Ascending aorta (tissue), 2 donors: ENCODE measurements around the gene NUP188. TPM values are rescaled to one million over a fixed set of nuclear protein-coding genes. Genes with fewer than 3 reads are reported as not detected.

Source experiments
- DNase-seq, 2 donors: peaks; one replicate each; pipeline ENCODE4 v3.0.0-alpha.2; 2019; ENCODE audit warnings: low spot score in 2 of 2
- H3K27ac ChIP-seq, 2 donors: fragments of 200-600 bp; sonication (generic); one replicate each; pipeline ENCODE4 v1.5.1; 2016 to 2017; ENCODE audit warnings: mild to moderate bottlenecking in 1 of 2
- H3K27me3 ChIP-seq: fragments of 200-600 bp; sonication (generic); one replicate; pipeline ENCODE4 v1.5.1; 2017
- H3K36me3 ChIP-seq, 2 donors: fragments of 200-600 bp; sonication (generic); one replicate each; pipeline ENCODE4 v1.5.1; 2016
- H3K4me1 ChIP-seq, 2 donors: fragments of 200-600 bp; sonication (generic); one replicate each; pipeline ENCODE4 v1.5.1; 2016 to 2017; ENCODE audit warnings: mild to moderate bottlenecking in 1 of 2
- H3K4me3 ChIP-seq, 2 donors: fragments of 200-600 bp; sonication (generic); one replicate each; pipeline ENCODE4 v1.5.1; 2016 to 2017; ENCODE audit warnings: mild to moderate bottlenecking in 1 of 2
- H3K9me3 ChIP-seq, 2 donors: fragments of 200-600 bp; sonication (generic); one replicate each; pipeline ENCODE4 v1.5.1; 2016
- intact Hi-C: fragments of 100-400 bp; cut with DNase I; formaldehyde crosslinking; loops from one replicate; pipeline ENCODE4 v1.15.1; 2023
- total RNA-seq: library from RNA; depleted of rRNA; stranded (reverse); fragments of >200 nt; gene quantifications from one replicate; pipeline ENCODE4 v1.1.0, GENCODE V29; 2016
- TF ChIP-seq, protein P1 (sequence below), 3 experiments: fragments of 200-600 bp in 2 of 3; fragments of 450-650 bp in 1 of 3; sonication (generic) in 2 of 3; IDR thresholded peaks; one replicate each; pipeline ENCODE4 v1.5.1; 2016 to 2019; ENCODE audit warnings: antibody characterized with exemption in 3 of 3, mild to moderate bottlenecking in 1 of 3, moderate library complexity in 1 of 3

The NUP188 gene
- total RNA-seq, 1 donor from 2014 or later, result 45.0 TPM

- H3K27me3 ChIP-seq, result no peaks in the 10 kb centered on the region
- no peak for DNase-seq
- H3K27ac ChIP-seq, result peak overlapping the region; percentile 82 to 84
- H3K9me3 ChIP-seq, result no peaks in the 10 kb centered on the region
- intact Hi-C loops, result loop anchor here (5.0 kb wide), 3 partner anchors 34 to 164 kb away; partner anchors contain the start of genes DOLK and NUP188
- peak overlapping the region; percentile 80 to 84 for H3K4me3 ChIP-seq
- H3K4me1 ChIP-seq, result peaks cover 17 to 33% of the 10 kb centered on the region in 2 donors
- H3K36me3 ChIP-seq, result no peaks in the 10 kb centered on the region
- TF ChIP-seq, protein P1, sequence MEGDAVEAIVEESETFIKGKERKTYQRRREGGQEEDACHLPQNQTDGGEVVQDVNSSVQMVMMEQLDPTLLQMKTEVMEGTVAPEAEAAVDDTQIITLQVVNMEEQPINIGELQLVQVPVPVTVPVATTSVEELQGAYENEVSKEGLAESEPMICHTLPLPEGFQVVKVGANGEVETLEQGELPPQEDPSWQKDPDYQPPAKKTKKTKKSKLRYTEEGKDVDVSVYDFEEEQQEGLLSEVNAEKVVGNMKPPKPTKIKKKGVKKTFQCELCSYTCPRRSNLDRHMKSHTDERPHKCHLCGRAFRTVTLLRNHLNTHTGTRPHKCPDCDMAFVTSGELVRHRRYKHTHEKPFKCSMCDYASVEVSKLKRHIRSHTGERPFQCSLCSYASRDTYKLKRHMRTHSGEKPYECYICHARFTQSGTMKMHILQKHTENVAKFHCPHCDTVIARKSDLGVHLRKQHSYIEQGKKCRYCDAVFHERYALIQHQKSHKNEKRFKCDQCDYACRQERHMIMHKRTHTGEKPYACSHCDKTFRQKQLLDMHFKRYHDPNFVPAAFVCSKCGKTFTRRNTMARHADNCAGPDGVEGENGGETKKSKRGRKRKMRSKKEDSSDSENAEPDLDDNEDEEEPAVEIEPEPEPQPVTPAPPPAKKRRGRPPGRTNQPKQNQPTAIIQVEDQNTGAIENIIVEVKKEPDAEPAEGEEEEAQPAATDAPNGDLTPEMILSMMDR (IDR thresholded peaks at IDR 0.05), result no peak
Measured at GRCh38 chr9:129026442-129027223, 79.1 kb downstream of the NUP188 start.

GRCh38 chr9:129027224-129027684, 79.8 kb downstream of the NUP188 start:
- Histone ChIP-seq H3K4me1 (peaks cover 17 to 33% of the 10 kb centered on the region in 2 donors), H3K4me3 (peak overlapping the region; percentile 80 to 84), H3K36me3 (no peaks in the 10 kb centered on the region), H3K27me3 (no peaks in the 10 kb centered on the region), H3K9me3 (no peaks in the 10 kb centered on the region), H3K27ac (peak overlapping the region; percentile 82 to 84)
- intact Hi-C loops, result loop anchor here (5.0 kb wide), 3 partner anchors 35 to 165 kb away; partner anchors contain the start of genes DOLK and NUP188
- no peak for DNase-seq
- TF ChIP-seq, protein P1 (IDR thresholded peaks at IDR 0.05), result no peak

DNA sequence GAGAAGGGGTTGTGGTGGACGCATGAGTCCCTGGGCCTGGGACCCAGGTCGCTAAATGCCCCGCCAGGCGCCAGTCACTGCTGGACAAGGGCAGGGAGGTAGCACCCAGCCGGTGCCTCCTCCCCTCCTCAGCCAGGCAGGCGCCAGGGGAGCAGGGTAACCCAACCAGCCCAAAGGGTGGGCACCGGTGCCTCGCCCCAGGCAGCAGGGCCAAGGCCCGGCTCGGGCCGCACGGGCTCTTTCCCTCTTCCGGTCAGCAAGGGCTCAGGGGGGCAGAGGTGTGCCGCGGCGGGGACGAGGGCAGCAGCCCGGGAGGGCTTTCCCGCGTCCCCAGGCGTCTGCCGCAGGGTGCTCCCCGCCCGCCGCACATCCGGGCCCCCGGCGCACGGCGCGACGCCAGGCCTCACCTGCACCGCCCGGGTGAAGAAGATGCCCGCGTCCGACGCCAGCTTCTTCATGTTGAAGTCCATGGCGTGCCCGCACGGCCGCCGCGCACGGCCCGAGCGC, 80.2 kb downstream of the NUP188 start:
- Histone ChIP-seq H3K9me3 (no peaks in the 10 kb centered on the region), H3K27me3 (no peaks in the 10 kb centered on the region), H3K27ac (peak overlapping the region; percentile 82 to 84), H3K4me1 (peaks cover 17 to 28% of the 10 kb centered on the region in 2 donors), H3K36me3 (no peaks in the 10 kb centered on the region), H3K4me3 (peak overlapping the region; percentile 80 to 84)
- DNase-seq, result peak in 1 of 2 donors; percentile 74
- intact Hi-C loops, result loop anchor here (1.0 to 5.0 kb wide), 5 partner anchors 9 to 165 kb away; partner anchors contain the start of genes DOLK, MIGA2 and NUP188
- TF ChIP-seq, protein P1 (IDR thresholded peaks at IDR 0.05), result no peak

- intact Hi-C loops, result loop anchor here (1.0 to 5.0 kb wide), 5 partner anchors 8 to 166 kb away; partner anchors contain the start of genes DOLK, MIGA2 and NUP188
Measured at GRCh38 chr9:129028192-129028966, 80.9 kb downstream of the NUP188 start, which contains the start of gene SH3GLB2. SH3GLB2 (minus strand) TSS chr9:129028331; CDS start chr9:129028154, 177 bp downstream.

More at GRCh38 chr9:129028192-129028966, 80.9 kb downstream of the NUP188 start, which contains the start of gene SH3GLB2:
- Histone ChIP-seq H3K36me3 (no peaks in the 10 kb centered on the region), H3K4me1 (peaks cover 14 to 24% of the 10 kb centered on the region in 2 donors), H3K27ac (peak within 1 kb of the TSS; percentile 82 to 84), H3K9me3 (no peaks in the 10 kb centered on the region), H3K27me3 (no peaks in the 10 kb centered on the region), H3K4me3 (peak within 1 kb of the TSS; percentile 80 to 84)
- TF ChIP-seq, protein P1 (IDR thresholded peaks at IDR 0.05), result peak; percentile 84 to 95 (median 90)
- peak; percentile 74 to 94 for DNase-seq
